Fibroblast of skin of right biceps (primary cell): Measurements from ENCODE around the gene ZNRF3.
"Not testable (repeated sequence)": the region's sequence is repeated elsewhere in the genome, so short reads cannot be mapped to it uniquely, and the experiment has no call there.

Experiments
- DNase-seq: peaks from one replicate; pipeline ENCODE4 v3.0.0-alpha.2; 2013

The ZNRF3 gene

DNA sequence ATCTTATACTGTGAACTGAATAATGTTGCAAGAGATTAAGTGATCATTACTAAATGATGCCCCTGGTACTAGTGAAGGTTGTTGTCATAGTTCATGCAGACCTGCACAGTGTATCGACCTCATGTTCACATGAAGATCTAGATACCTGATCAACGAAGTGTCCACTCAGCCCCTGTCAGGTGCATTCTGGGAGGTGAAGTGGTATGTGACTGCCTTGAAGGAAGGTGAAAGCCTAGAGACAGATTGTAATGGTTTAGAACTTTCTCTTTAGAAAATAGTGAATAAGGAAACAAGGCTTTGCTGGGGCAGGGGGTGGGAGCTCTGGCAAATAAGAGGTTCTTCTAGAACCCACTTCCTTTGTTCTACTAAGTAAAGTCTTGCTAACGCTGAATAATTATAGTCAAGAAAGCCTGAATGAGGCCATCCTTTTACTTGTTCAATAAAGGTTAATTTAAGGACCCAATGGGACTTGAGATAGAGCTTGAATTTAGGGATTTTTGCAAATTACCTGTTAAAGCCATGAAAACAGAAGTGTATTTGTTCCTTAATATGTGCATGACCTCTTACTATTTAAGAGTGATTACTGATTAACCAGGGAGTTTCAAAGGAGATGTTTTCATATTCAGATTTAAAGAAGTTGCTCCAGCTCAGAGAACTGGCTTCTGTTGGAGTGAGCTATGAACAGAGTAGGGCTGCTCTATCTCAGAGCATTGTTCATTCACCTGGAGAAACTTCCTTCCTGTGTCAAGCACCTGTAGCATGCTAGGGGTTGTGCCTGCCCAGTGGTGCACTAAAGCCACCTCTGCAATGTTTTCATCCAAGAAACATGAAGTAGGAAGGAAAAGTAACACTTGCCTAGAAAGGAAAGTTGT lies 132.9 kb downstream of the ZNRF3 start:
- DNase-seq = no peak

DNA sequence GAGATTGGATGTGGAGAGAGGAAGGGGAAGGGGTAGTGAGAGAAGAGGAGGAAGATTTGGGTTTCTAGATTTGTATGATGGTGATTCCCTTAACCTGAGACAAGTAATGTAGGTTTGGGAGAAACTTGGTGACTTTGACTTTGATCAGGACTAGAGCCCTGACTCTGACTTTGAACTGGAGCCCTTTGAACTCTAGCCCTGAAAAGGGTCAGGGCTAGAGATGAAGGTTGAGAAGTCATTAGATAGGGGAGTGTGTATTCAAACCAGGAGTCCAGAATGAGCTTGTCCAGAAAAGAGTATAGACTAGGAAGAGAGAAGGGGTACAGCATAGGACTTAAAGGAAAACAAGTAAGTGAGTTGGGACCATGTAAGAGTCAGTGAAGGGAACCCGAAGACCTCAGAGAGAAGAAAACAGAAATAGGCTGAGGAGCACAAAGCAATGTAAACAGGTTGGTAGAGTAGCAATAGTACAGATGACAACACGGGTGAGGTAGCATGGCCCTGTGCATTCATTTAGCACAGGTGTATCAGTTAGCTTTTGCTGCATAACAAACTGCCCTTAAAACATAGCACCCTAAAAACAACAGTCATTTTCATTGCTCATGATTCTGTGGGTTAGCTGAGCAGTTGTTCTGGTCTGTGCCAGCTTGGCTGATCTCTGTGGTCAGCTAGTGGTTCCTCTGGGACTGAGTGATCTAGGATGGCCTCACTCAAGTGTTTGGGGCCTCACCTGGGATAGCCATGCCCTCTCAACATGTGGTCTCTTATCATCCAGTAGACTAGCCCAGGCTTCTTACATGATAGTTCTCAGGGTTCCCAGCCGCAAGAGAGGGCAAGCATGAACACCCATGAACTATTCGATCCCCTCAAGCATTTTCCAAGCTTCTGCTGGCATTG lies 135.2 kb downstream of the ZNRF3 start:
- no peak for DNase-seq

DNA sequence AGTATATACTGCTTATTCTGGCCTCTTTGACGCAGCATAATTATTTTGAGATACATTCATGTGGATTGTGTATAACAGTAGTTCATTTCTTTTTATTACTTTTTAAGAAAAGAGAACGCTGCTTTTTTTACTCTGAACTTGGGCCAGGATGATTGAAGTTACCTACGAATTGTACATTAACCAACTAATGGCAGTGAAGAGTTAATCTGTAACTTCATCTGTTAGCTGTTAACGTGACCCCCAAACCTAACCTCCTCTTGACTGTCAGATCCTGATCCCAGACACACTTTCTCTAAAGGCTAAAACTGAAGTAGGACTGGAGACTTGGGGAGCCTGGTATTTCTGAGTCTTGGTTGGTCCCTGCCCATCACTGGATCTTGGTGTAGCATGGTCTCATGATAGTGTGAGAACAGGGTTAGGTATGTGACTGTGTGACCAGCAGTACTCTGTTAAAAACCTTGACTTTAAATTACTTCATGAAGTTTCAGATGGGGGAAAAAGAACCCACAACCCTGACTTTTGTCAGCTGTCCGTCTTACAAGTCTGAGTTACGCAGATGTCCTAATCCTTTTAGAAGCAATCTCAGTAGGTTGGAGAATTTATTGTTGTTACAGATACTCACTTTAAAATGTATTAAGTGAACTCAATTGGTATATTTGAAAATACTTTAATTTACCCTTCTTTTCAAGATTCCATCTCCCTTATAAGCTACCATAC lies 138.9 kb downstream of the ZNRF3 start:
- no peak for DNase-seq

- DNase-seq = no peak
Observed at GRCh38 chr22:29023172-29023796, 139.9 kb downstream of the ZNRF3 start.

DNA sequence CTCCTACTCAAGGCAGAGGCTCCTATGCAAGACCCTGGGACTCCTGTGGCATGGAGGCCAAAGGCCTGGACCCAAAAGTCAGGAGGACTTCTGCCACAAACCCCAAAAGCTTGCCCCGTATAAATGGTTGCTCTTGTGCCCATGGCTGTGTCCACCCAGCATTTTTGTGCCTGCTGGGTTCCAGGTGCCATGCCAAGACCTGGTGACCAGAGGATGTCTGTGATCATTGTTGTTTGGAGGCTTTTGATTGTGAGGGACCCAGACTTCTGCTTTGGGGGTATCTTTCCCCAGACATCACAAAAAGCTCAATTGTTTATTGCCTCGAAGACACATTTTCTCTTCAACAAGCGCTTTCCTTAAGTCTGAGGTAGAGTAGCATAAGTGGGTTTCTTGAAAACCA lies 143.2 kb downstream of the ZNRF3 start:
- DNase-seq = no peak

DNA sequence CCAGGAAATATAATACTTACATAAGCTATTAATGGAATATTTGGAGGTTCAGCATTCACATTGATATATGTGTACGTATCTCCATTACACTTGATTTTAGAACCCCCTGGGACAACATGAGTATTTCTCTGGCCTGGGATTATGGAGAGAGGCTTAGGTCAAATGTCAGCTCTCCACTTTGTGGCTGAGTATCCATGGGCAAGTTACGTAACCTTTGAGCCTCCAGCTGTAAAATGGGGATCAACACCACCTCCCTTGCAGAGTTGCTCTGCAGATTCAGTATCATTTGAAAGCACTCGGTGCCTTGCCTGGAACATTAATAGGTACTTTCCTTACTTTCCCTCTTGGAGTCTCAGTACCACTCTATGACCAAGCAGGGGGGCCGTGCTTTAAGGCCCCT lies 145.1 kb downstream of the ZNRF3 start:
- no peak for DNase-seq

DNA sequence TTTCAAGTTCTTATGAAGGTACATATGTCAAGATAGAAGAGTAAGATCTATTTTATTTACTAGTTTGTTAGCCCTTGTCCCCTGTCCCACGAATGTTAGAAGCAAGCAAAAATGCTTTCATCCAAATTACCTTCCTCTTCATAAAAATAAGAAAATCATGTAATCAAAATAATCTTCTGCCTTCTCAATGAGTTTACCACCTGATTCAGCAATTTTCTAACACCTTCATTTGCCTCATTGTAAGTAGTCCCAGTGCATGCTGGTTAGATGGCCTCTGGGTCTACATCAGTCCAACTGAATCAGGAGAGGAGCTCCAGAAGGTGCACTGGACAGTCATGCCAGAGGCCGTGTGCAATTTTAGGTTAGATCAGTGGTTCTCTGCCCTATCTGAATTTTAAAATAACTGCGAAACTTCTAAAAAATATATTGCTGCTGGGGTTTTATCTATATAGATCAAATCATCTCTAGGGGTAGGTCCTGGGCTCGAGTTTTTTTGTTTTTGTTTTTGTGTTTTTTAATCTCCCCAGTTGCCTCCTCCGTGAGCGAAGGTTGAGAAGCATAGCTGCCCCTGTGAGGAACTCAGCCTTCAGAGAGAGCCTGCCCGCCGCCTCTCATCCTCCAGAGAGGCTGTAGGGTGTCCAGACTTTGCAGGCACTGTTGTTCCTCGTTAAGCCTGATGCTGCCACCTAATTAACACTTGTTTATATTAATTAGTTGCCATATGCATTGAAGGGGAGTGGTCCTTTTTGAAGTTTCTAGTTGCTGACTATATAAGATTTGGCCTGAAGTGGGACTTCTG lies 146.0 kb downstream of the ZNRF3 start:
- DNase-seq = no peak

DNA sequence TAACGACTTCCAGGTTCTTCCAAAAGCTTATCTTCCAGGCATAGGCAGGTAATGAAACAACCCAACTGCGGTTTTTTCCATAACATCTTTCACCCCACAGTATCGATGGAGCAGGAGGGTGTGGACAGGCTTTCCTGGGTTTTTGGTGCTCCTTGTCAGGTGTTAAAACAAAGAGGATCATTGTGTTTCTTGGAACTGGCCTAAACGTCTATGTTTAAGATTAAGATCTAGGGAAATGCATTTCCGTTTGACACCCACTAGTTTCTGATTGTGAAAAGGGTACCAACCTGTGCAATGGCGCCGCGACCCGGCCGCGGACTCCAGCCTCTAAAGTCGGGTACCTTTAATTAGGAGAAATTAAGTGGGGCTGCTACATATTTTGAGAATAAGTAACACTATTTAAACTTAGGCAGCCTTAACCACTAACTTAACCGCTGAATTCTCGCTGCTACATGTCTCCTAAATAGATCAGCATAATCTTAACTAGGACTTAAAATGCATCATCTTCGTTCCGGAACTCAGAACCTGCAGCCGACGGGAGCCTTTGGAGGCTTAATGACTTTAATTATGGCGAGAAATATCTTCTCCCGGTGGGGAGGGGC lies 146.7 kb downstream of the ZNRF3 start:
- DNase-seq = peak; percentile 61

DNA sequence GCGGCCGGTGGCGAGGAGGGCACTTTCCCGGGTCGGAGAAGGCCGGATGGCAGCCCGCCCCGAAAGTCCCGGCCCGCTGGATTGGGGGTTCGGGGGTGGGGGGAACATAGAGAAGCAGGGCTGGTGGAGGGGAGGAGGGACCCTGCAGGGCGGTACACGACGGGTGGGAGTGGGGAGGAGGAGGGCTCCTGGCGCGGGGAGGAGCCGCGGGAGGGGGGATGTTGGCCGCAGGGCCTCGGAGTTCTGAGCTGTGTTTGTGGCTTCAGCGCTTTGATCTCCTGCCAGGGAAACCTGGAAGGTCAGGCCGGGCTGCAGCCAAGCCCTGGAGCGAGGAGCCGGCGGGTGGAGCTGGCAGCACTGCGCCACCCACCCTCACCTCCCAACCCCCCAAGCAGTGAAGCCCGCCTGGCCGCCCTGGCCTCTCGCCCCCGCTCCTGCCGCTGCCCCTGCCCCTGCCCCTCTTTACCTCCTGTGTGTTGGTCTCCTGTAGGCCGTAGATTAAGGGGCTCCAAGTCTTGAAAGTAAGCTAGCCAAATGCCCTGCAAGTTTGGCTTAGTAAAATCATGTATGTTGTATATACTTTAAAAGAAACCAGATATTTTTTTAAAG lies 147.3 kb downstream of the ZNRF3 start:
- peak; percentile 80 for DNase-seq

DNA sequence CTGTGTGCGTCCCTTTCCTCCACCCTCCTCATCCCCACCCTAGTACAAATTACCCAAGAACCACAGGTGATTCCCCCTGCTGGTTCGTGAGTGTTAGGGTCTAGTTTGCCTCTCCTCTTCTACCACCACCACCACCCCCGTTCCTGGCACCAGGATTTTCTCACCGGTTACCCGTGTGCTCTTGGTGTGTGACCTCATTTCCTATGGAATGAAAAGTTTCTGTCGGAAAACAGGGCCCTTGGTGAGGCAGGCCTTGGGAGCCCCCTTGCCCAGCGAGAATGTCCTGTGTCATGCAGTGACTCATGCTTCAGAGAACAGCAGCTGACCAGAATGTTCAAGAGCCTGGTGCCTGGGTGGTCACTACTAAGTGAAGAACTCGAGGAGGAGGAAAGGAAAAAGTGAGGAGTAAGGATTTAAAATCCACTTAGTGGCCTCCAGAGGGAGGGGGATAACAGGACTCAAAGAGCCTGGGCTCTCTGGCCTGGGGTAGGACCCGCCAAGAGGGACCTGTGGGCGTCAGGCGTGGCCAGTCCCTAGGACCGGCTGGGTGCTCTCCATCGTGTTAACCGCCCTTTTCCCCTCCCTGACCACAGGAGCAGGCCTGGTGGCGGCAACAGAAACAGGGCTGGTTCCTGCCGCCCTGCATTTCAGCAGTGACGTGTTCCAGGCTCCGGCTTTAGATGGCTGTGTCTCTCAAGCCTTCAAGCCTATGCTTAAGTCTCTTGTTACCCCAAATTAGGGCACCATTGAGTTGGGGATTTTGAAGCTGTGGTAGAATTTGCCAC lies 148.0 kb downstream of the ZNRF3 start:
- DNase-seq = peak; percentile 96

DNA sequence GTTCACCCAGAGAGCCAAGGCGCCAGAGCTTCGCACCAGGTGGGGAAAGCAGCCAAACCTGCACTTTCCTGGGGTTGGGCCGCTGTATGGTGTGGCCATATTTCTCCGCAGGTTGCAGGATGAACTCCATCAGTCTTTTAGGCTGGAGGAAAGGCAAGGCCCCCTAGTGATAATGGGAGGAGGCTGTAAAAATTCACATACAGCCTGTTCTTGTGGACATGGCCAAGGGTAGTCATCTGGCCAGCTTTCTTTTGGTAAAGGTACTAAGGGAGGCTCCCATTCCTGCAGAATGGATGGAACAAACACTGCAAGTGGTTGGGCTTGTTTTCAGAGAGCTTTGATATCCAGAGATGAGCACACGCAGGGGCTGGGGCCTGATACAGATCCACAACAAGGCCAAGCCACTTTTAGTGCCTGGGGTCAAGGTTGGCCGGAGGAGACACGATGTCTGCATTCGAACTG lies 148.7 kb downstream of the ZNRF3 start:
- DNase-seq = peak; percentile 7

DNA sequence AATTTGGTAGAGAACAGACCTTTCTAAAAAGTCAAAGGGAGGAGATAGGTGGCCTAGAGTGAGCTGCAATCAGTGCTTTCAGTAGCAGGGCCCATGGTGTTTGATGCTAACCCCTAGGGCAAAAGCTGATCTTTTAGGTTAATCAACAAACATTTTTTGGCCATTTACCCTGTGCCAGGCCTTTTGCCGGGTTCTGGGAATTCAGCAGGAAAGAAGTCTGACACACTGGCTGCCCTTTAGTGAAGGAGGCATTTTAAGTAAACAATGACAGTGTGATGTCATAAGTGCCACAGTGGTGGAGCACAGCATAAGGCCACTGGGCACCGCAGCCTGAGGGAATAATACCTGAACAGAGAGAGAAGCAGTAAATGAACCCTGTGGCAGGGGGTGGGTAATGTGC lies 149.2 kb downstream of the ZNRF3 start:
- DNase-seq = no peak

DNA sequence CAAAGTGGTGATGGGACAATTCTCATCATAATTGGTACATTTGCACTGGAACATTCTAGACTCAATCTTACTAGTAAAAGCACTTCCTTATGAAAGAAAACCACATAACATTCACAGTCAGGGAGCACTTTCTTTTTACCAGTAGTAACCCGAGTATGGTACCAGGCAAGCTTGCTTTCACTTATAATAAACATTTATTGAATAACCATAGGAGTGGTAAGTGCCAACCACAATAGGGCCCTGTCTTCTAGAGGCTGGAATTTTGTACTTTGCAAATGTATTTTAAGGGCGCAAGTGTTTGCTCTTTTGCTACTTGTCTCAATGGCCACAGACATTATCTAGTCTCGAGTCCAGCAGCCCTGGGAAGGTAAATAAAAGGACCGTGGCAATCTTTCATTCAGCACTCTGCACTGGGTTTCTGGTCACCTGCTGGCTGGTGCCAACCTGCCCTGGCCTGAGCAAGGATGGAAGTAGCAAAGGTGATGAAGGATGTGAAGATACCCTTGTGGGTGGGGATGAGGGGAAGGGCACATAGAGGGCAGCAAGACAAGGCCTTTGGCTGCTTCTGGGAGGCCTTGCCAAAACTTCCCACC lies 154.1 kb downstream of the ZNRF3 start:
- DNase-seq = no peak

DNA sequence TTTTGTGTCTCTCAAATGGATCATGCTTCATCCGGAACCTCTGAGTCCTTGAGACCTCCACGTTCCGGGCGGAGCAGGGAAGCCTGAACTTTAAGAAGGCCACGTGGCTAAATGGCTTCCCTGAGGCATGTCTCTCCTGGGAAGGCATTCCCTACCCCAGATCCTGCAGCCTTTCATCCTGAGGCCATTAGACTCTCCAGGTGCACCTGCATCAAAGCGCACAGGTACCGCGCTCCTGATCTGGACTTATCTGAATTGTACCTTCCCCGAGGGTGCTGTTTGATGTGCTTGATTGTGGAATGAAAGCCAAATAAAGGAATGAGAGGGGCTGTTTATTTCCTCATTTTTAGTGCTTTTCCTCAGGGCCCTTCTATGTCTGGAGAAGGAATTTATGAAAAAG lies 155.8 kb downstream of the ZNRF3 start:
- no peak for DNase-seq

GRCh38 chr22:29039684-29040083 lies 156.3 kb downstream of the ZNRF3 start:
- DNase-seq = not testable (repeated sequence)

- peak; percentile 87 for DNase-seq
Observed at GRCh38 chr22:29040385-29041275, 157.3 kb downstream of the ZNRF3 start.

GRCh38 chr22:29041408-29041807 lies 158.0 kb downstream of the ZNRF3 start:
- peak; percentile 82 for DNase-seq

- DNase-seq = peak; percentile 73
Observed at GRCh38 chr22:29043906-29044575, 160.7 kb downstream of the ZNRF3 start.
